HEK293 (cell line): Measurements from ENCODE around the gene ACOD1.

Source experiments
- GFI1B ChIP-seq: fragments of 450-650 bp; formaldehyde crosslinking; IDR thresholded peaks from 2 replicates; pipeline ENCODE4 v1.5.1; 2016; ENCODE audit warnings: missing biosample characterization, missing genetic modification characterization
- GLIS1 ChIP-seq: fragments of 450-650 bp; formaldehyde crosslinking; IDR thresholded peaks from 2 replicates; pipeline ENCODE4 v1.5.1; 2016; ENCODE audit warnings: missing biosample characterization, missing genetic modification characterization
- REPIN1 ChIP-seq: fragments of 450-650 bp; formaldehyde crosslinking; IDR thresholded peaks from 2 replicates; pipeline ENCODE4 v1.5.1; 2017; ENCODE audit warnings: missing biosample characterization, missing genetic modification characterization, low read depth
- TCF7L2 ChIP-seq: IDR thresholded peaks from 2 replicates; pipeline ENCODE4 v1.6.1; 2011; ENCODE audit warnings: low read depth, mild to moderate bottlenecking, inconsistent platforms, low read length, moderate library complexity, borderline replicate concordance
- YY1 ChIP-seq: fragments of 450-650 bp; formaldehyde crosslinking; IDR thresholded peaks from 2 replicates; pipeline ENCODE4 v1.5.1; 2018; ENCODE audit warnings: missing biosample characterization, missing genetic modification characterization
- ZNF10 ChIP-seq: fragments of 450-650 bp; formaldehyde crosslinking; IDR thresholded peaks from 2 replicates; pipeline ENCODE4 v1.5.1; 2017; ENCODE audit warnings: missing biosample characterization, missing genetic modification characterization
- ZNF24 ChIP-seq: fragments of 450-650 bp; formaldehyde crosslinking; IDR thresholded peaks from 2 replicates; pipeline ENCODE4 v1.5.1; 2016; ENCODE audit warnings: missing biosample characterization, missing genetic modification characterization
- ZNF549 ChIP-seq: fragments of 450-650 bp; IDR thresholded peaks from 2 replicates; pipeline ENCODE4 v1.5.1; 2018; ENCODE audit warnings: missing biosample characterization, missing genetic modification characterization, mild to moderate bottlenecking, inconsistent platforms, moderate library complexity
- ZNF558 ChIP-seq: fragments of 450-650 bp; formaldehyde crosslinking; IDR thresholded peaks from 2 replicates; pipeline ENCODE4 v1.5.1; 2016; ENCODE audit warnings: missing biosample characterization, missing genetic modification characterization
- ZNF768 ChIP-seq: fragments of 450-650 bp; formaldehyde crosslinking; IDR thresholded peaks from 2 replicates; pipeline ENCODE4 v1.5.1; 2018; ENCODE audit warnings: missing biosample characterization, mild to moderate bottlenecking, missing genetic modification characterization
- ZNF785 ChIP-seq: fragments of 450-650 bp; formaldehyde crosslinking; IDR thresholded peaks from 2 replicates; pipeline ENCODE4 v1.5.1; 2016; ENCODE audit warnings: missing biosample characterization, missing genetic modification characterization
- TF ChIP-seq, protein P1 (sequence below): fragments of 450-650 bp; formaldehyde crosslinking; IDR thresholded peaks from 2 replicates; pipeline ENCODE4 v1.5.1; 2016; ENCODE audit warnings: missing biosample characterization, missing genetic modification characterization
- TF ChIP-seq, protein P2 (sequence below): fragments of 450-650 bp; formaldehyde crosslinking; IDR thresholded peaks from 2 replicates; pipeline ENCODE4 v1.5.1; 2016; ENCODE audit warnings: missing biosample characterization, missing genetic modification characterization

DNA sequence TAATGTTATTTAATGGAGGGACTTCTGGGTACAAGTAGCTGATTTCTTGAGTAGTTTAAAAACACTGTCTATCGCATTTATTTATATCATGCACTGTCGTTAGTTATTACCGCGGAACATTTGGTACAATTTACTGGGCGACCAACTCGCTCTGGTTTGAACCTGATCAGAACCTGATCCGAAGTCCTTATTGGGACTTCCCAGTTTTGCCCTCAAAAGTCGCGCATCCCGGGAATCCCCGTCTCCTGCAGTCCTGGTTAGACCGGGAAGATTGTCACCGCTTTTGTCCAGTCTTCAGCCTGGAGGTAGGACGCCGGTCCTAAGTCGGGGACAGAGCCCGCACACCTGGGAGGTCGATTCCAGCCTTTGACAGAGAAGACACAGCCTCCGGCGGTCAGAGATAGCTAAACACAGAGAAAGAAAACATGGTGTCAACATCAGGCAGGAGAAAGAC, 44.3 kb downstream of the ACOD1 start:
- TF ChIP-seq YY1 (tag by site-specific recombination) = no peak
- TF ChIP-seq ZNF24 = no peak
- TF ChIP-seq ZNF558 (tag by site-specific recombination) = no peak
- TF ChIP-seq GFI1B (tag by site-specific recombination) = no peak
- no peak for TF ChIP-seq ZNF549 (tag by site-specific recombination)
- TF ChIP-seq, protein P1, sequence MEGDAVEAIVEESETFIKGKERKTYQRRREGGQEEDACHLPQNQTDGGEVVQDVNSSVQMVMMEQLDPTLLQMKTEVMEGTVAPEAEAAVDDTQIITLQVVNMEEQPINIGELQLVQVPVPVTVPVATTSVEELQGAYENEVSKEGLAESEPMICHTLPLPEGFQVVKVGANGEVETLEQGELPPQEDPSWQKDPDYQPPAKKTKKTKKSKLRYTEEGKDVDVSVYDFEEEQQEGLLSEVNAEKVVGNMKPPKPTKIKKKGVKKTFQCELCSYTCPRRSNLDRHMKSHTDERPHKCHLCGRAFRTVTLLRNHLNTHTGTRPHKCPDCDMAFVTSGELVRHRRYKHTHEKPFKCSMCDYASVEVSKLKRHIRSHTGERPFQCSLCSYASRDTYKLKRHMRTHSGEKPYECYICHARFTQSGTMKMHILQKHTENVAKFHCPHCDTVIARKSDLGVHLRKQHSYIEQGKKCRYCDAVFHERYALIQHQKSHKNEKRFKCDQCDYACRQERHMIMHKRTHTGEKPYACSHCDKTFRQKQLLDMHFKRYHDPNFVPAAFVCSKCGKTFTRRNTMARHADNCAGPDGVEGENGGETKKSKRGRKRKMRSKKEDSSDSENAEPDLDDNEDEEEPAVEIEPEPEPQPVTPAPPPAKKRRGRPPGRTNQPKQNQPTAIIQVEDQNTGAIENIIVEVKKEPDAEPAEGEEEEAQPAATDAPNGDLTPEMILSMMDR = no peak
- TF ChIP-seq ZNF785 = no peak
- no peak for TF ChIP-seq TCF7L2
- TF ChIP-seq ZNF10 = no peak
- TF ChIP-seq ZNF768 (tag by site-specific recombination) = no peak
- no peak for TF ChIP-seq REPIN1 (tag by site-specific recombination)
- TF ChIP-seq, protein P2, sequence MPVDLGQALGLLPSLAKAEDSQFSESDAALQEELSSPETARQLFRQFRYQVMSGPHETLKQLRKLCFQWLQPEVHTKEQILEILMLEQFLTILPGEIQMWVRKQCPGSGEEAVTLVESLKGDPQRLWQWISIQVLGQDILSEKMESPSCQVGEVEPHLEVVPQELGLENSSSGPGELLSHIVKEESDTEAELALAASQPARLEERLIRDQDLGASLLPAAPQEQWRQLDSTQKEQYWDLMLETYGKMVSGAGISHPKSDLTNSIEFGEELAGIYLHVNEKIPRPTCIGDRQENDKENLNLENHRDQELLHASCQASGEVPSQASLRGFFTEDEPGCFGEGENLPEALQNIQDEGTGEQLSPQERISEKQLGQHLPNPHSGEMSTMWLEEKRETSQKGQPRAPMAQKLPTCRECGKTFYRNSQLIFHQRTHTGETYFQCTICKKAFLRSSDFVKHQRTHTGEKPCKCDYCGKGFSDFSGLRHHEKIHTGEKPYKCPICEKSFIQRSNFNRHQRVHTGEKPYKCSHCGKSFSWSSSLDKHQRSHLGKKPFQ (tag by site-specific recombination) = no peak
- TF ChIP-seq GLIS1 (tag by site-specific recombination) = no peak
